ENCODE results near the gene ASPSCR1. TPM values are rescaled to one million over a fixed set of nuclear protein-coding genes. Genes with fewer than 3 reads are reported as not detected.

The ASPSCR1 gene
- total and polyA plus RNA-seq, 2 of the 13 experiments (the other 11 are each of a cell fraction or from before 2014, with no cell fraction given), result 274 to 314 TPM

GRCh38 chr17:81977211-81977808, at the start of gene ASPSCR1 (continued):
- TF ChIP-seq GLMP (CRISPR knock-in tag; IDR thresholded peaks at IDR 0.05; ENCODE audit: borderline replicate concordance) (no peak), ZNF232 (CRISPR knock-in tag; IDR thresholded peaks at IDR 0.05; ENCODE audit: borderline replicate concordance) (no peak; the same call in 1 of the 2 replicates), RFX1 (IDR thresholded peaks at IDR 0.05) (no peak), ZBTB4 (CRISPR knock-in tag; IDR thresholded peaks at IDR 0.05; ENCODE audit: borderline replicate concordance) (no peak), ATF4 (CRISPR knock-in tag; IDR thresholded peaks at IDR 0.05) (no peak; a peak in 2 of 4 replicates), POLR2G (IDR thresholded peaks at IDR 0.05; ENCODE audit: low read depth, low read length) (peak; percentile 79), ZNF468 (CRISPR knock-in tag; IDR thresholded peaks at IDR 0.05) (no peak; the same call in 1 of the 2 replicates), ZNF549 (CRISPR knock-in tag; IDR thresholded peaks at IDR 0.05) (peak; percentile 49; the same call in 1 of the 2 replicates), ZNF850 (CRISPR knock-in tag; conservative IDR thresholded peaks at IDR 0.05) (no peak), ISL2 (CRISPR knock-in tag; IDR thresholded peaks at IDR 0.05) (no peak), FOXJ3 (CRISPR knock-in tag; IDR thresholded peaks at IDR 0.05; ENCODE audit: borderline replicate concordance) (no peak), ZNF34 (CRISPR knock-in tag; IDR thresholded peaks at IDR 0.05; ENCODE audit: borderline replicate concordance) (no peak), ZNF460 (CRISPR knock-in tag; IDR thresholded peaks at IDR 0.05; ENCODE audit: borderline replicate concordance) (no peak), MYPOP (CRISPR knock-in tag; IDR thresholded peaks at IDR 0.05) (no peak), ZC3H13 (CRISPR knock-in tag; IDR thresholded peaks at IDR 0.05) (no peak), RCOR2 (CRISPR knock-in tag; IDR thresholded peaks at IDR 0.05) (no peak), HNRNPLL (IDR thresholded peaks at IDR 0.05; ENCODE audit: low read depth, low read length, poor library complexity, severe bottlenecking) (peak; percentile 55), MAZ (IDR thresholded peaks at IDR 0.05; ENCODE audit: borderline replicate concordance, low read depth, low read length) (peak; percentile 93), MAZ (CRISPR knock-in tag; IDR thresholded peaks at IDR 0.05; ENCODE audit: low read depth) (peak; percentile 98), ZNF333 (CRISPR knock-in tag; IDR thresholded peaks at IDR 0.05; ENCODE audit: borderline replicate concordance) (peak; percentile 96; the same call in 1 of the 2 replicates), ZNF253 (CRISPR knock-in tag; IDR thresholded peaks at IDR 0.05; ENCODE audit: borderline replicate concordance) (no peak), ZNF510 (CRISPR knock-in tag; IDR thresholded peaks at IDR 0.05; ENCODE audit: low read depth) (0 out of 2 replicates have a peak, but pooled peaks have one; percentile 20), KLF15 (CRISPR knock-in tag; IDR thresholded peaks at IDR 0.05; ENCODE audit: borderline replicate concordance) (peak; percentile 94; the same call in 1 of the 2 replicates), REXO4 (CRISPR knock-in tag; IDR thresholded peaks at IDR 0.05; ENCODE audit: borderline replicate concordance) (no peak)
